IPS-18c (cell line): ENCODE data around the gene LHB.
"Not testable (repeated sequence)": the region's sequence is repeated elsewhere in the genome, so short reads cannot be mapped to it uniquely, and the experiment has no call there.

ENCODE experiments used
- H3K4me3 ChIP-seq: 2 replicates; pipeline ENCODE4 v1.7.0; 2013; ENCODE audit warnings: low read depth, mild to moderate bottlenecking, low read length, moderate library complexity; ENCODE audit not compliant: insufficient read depth
- H3K9me3 ChIP-seq: one replicate; pipeline ENCODE4 v1.6.1; 2013; ENCODE audit warnings: mild to moderate bottlenecking, low read length, moderate library complexity; ENCODE audit not compliant: control insufficient read depth, insufficient read depth

LHB gene

GRCh38 chr19:49042666-49043065 lies 25.8 kb upstream of the LHB start:
- not testable (repeated sequence) for H3K9me3 ChIP-seq

GRCh38 chr19:49042177-49042576 lies 25.3 kb upstream of the LHB start:
- Histone ChIP-seq H3K9me3 (no peaks in the 10 kb centered on the region), H3K4me3 (no peak overlapping the region)

More at GRCh38 chr19:49042666-49043065, 25.8 kb upstream of the LHB start:
- H3K4me3 ChIP-seq, result not testable (repeated sequence)

- not testable (repeated sequence) for H3K4me3 ChIP-seq, H3K9me3 ChIP-seq
These were observed 22.8 kb upstream of the LHB start for GRCh38 chr19:49039736-49040135.

- H3K4me3 ChIP-seq, H3K9me3 ChIP-seq: not testable (repeated sequence)
These were observed 21.8 kb upstream of the LHB start for GRCh38 chr19:49038557-49039276.

- not testable (repeated sequence) for H3K4me3 ChIP-seq, H3K9me3 ChIP-seq
These were observed 21.2 kb upstream of the LHB start for GRCh38 chr19:49038111-49038510.

GRCh38 chr19:49036815-49037214 lies 19.9 kb upstream of the LHB start, which contains the start of gene CGB1:
Gene CGB1, minus strand, starts transcription at chr19:49036895. Its CDS starts 184 bp downstream, at chr19:49036711.
- not testable (repeated sequence) for H3K4me3 ChIP-seq

GRCh38 chr19:49031642-49032301 lies 14.9 kb upstream of the LHB start, which contains the start of gene CGB2:
Gene CGB2, plus strand, starts transcription at chr19:49031890. Its CDS starts 206 bp downstream, at chr19:49032096.
- not testable (repeated sequence) for H3K9me3 ChIP-seq, H3K4me3 ChIP-seq

More at GRCh38 chr19:49036815-49037214, 19.9 kb upstream of the LHB start, which contains the start of gene CGB1:
- not testable (repeated sequence) for H3K9me3 ChIP-seq

- H3K9me3 ChIP-seq, H3K4me3 ChIP-seq: not testable (repeated sequence)
These were observed 13.4 kb upstream of the LHB start for GRCh38 chr19:49030323-49030722.

GRCh38 chr19:49029749-49030148 lies 12.9 kb upstream of the LHB start:
- H3K4me3 ChIP-seq, H3K9me3 ChIP-seq: not testable (repeated sequence)

GRCh38 chr19:49028686-49029085 lies 11.8 kb upstream of the LHB start:
- not testable (repeated sequence) for H3K9me3 ChIP-seq, H3K4me3 ChIP-seq

- not testable (repeated sequence) for H3K9me3 ChIP-seq, H3K4me3 ChIP-seq
These were observed 8.7 kb upstream of the LHB start for GRCh38 chr19:49025599-49025998.

GRCh38 chr19:49025088-49025487 lies 8.2 kb upstream of the LHB start:
- H3K9me3 ChIP-seq, H3K4me3 ChIP-seq: not testable (repeated sequence)

- not testable (repeated sequence) for H3K4me3 ChIP-seq, H3K9me3 ChIP-seq
These were observed 7.3 kb upstream of the LHB start, which contains the start of gene CGB3 for GRCh38 chr19:49024233-49024632. Gene CGB3, minus strand, starts transcription at chr19:49024333. Its CDS starts 362 bp downstream, at chr19:49023971.

- no peaks in the 10 kb centered on the region for H3K9me3 ChIP-seq
- H3K4me3 ChIP-seq, result no peak overlapping the region
These were observed 5.2 kb upstream of the LHB start for GRCh38 chr19:49022116-49022515.

GRCh38 chr19:49020931-49021895 lies 4.3 kb upstream of the LHB start:
- no peak overlapping the region for H3K4me3 ChIP-seq
- H3K9me3 ChIP-seq, result no peaks in the 10 kb centered on the region

- Histone ChIP-seq H3K4me3 (no peak overlapping the region), H3K9me3 (no peaks in the 10 kb centered on the region)
These were observed 3.5 kb upstream of the LHB start for GRCh38 chr19:49020342-49020741.

GRCh38 chr19:49019242-49019932 lies 2.5 kb upstream of the LHB start:
- Histone ChIP-seq H3K9me3 (no peaks in the 10 kb centered on the region), H3K4me3 (peak overlapping the region; percentile 56; the same call in 1 of the 2 replicates)
